ENCODE data around the gene CPSF4. TPM values are rescaled to one million over a fixed set of nuclear protein-coding genes. Genes with fewer than 3 reads are reported as not detected.
"Not testable (repeated sequence)": the region's sequence is repeated elsewhere in the genome, so short reads cannot be mapped to it uniquely, and the experiment has no call there.

The CPSF4 gene
- polyA plus RNA-seq, 2 donors = 22.5 to 24.3 TPM

- 0% methylated on average over 28 of the region's 28 CpGs for WGBS, 2 donors
- H3K27ac ChIP-seq (ENCODE audit: low read depth in 2 of 2, low read length in 1 of 2) = peak overlapping the region; percentile 91 to 98
- H3K36me3 ChIP-seq (ENCODE audit: control insufficient read depth in 2 of 2, insufficient read depth in 2 of 2, low read length in 1 of 2) = peaks cover 3 to 19% of the 10 kb centered on the region in 2 donors
- H3K4me3 ChIP-seq (ENCODE audit: low read depth in 1 of 2, low read length in 2 of 2) = peak overlapping the region; percentile 78 to 90
- H3K9me3 ChIP-seq (ENCODE audit: control insufficient read depth in 2 of 2, insufficient read depth in 1 of 2, low read depth in 1 of 2, low read length in 1 of 2) = no peaks in the 10 kb centered on the region
- H3K27me3 ChIP-seq (ENCODE audit: control insufficient read depth in 1 of 2, insufficient read depth in 2 of 2, low read length in 2 of 2) = no peaks in the 10 kb centered on the region
- H3K4me1 ChIP-seq (ENCODE audit: control insufficient read depth in 2 of 2, insufficient read depth in 2 of 2, low read length in 1 of 2) = peaks cover 3 to 6% of the 10 kb centered on the region in 2 donors
Measured at GRCh38 chr7:99407872-99408378, 30.8 kb upstream of the CPSF4 start.

- H3K4me1 ChIP-seq (ENCODE audit: control insufficient read depth in 2 of 2, insufficient read depth in 2 of 2, low read length in 1 of 2) = peaks cover 3 to 6% of the 10 kb centered on the region in 2 donors
- WGBS, 2 donors = 0% methylated on average over 71 to 72 of the region's 72 CpGs
- H3K27me3 ChIP-seq (ENCODE audit: control insufficient read depth in 1 of 2, insufficient read depth in 2 of 2, low read length in 2 of 2) = no peaks in the 10 kb centered on the region
- peaks cover 3 to 15% of the 10 kb centered on the region in 2 donors for H3K36me3 ChIP-seq (ENCODE audit: control insufficient read depth in 2 of 2, insufficient read depth in 2 of 2, low read length in 1 of 2)
- peak within 1 kb of the TSS; percentile 91 to 98 for H3K27ac ChIP-seq (ENCODE audit: low read depth in 2 of 2, low read length in 1 of 2)
- H3K4me3 ChIP-seq (ENCODE audit: low read depth in 1 of 2, low read length in 2 of 2) = peak within 1 kb of the TSS; percentile 78 to 90
- no peaks in the 10 kb centered on the region for H3K9me3 ChIP-seq (ENCODE audit: control insufficient read depth in 2 of 2, insufficient read depth in 1 of 2, low read depth in 1 of 2, low read length in 1 of 2)
Measured at GRCh38 chr7:99408379-99409191, 30.2 kb upstream of the CPSF4 start, which contains the start of the genes BUD31 and PDAP1. Gene BUD31, plus strand, starts transcription at chr7:99408969. Its CDS starts 2,124 bp downstream, at chr7:99411093. Gene PDAP1, minus strand, starts transcription at chr7:99408597. Its CDS starts 49 bp downstream, at chr7:99408548.

- Histone ChIP-seq H3K36me3 (ENCODE audit: control insufficient read depth in 2 of 2, insufficient read depth in 2 of 2, low read length in 1 of 2) (peaks cover 3 to 10% of the 10 kb centered on the region in 2 donors), H3K4me1 (ENCODE audit: control insufficient read depth in 2 of 2, insufficient read depth in 2 of 2, low read length in 1 of 2) (peaks cover 3 to 6% of the 10 kb centered on the region in 2 donors), H3K4me3 (ENCODE audit: low read depth in 1 of 2, low read length in 2 of 2) (peak overlapping the region; percentile 78 to 90), H3K9me3 (ENCODE audit: control insufficient read depth in 2 of 2, insufficient read depth in 1 of 2, low read depth in 1 of 2, low read length in 1 of 2) (no peaks in the 10 kb centered on the region), H3K27me3 (ENCODE audit: control insufficient read depth in 1 of 2, insufficient read depth in 2 of 2, low read length in 2 of 2) (no peaks in the 10 kb centered on the region), H3K27ac (ENCODE audit: low read depth in 2 of 2, low read length in 1 of 2) (peak overlapping the region; percentile 91 to 98)
- WGBS, 2 donors = 0 to 1% methylated on average over 18 of the region's 18 CpGs
Measured at GRCh38 chr7:99409192-99409572, 29.6 kb upstream of the CPSF4 start.

GRCh38 chr7:99409806-99410205 lies 28.9 kb upstream of the CPSF4 start:
- WGBS, 2 donors = 23 to 34% methylated on average over 3 of the region's 3 CpGs
- H3K9me3 ChIP-seq (ENCODE audit: control insufficient read depth in 2 of 2, insufficient read depth in 1 of 2, low read depth in 1 of 2, low read length in 1 of 2) = no peaks in the 10 kb centered on the region
- peaks cover 3% of the 10 kb centered on the region in 2 donors for H3K4me1 ChIP-seq (ENCODE audit: control insufficient read depth in 2 of 2, insufficient read depth in 2 of 2, low read length in 1 of 2)
- H3K36me3 ChIP-seq (ENCODE audit: control insufficient read depth in 2 of 2, insufficient read depth in 2 of 2, low read length in 1 of 2) = peaks cover 0 to 5% of the 10 kb centered on the region in 2 donors
- H3K4me3 ChIP-seq (ENCODE audit: low read depth in 1 of 2, low read length in 2 of 2) = peak overlapping the region; percentile 78 to 90
- H3K27me3 ChIP-seq (ENCODE audit: control insufficient read depth in 1 of 2, insufficient read depth in 2 of 2, low read length in 2 of 2) = no peaks in the 10 kb centered on the region
- H3K27ac ChIP-seq (ENCODE audit: low read depth in 2 of 2, low read length in 1 of 2) = peak overlapping the region in 1 of 2 donors; percentile 91

- H3K4me1 ChIP-seq (ENCODE audit: control insufficient read depth in 2 of 2, insufficient read depth in 2 of 2, low read length in 1 of 2) = peaks cover 0 to 3% of the 10 kb centered on the region in 2 donors
- no peak overlapping the region for H3K27ac ChIP-seq (ENCODE audit: low read depth in 2 of 2, low read length in 1 of 2)
- no peaks in the 10 kb centered on the region for H3K9me3 ChIP-seq (ENCODE audit: control insufficient read depth in 2 of 2, insufficient read depth in 1 of 2, low read depth in 1 of 2, low read length in 1 of 2)
- H3K27me3 ChIP-seq (ENCODE audit: control insufficient read depth in 1 of 2, insufficient read depth in 2 of 2, low read length in 2 of 2) = no peaks in the 10 kb centered on the region
- no peak overlapping the region for H3K4me3 ChIP-seq (ENCODE audit: low read depth in 1 of 2, low read length in 2 of 2)
- 90 to 97% methylated on average over 2 of the region's 2 CpGs for WGBS, 2 donors
- H3K36me3 ChIP-seq (ENCODE audit: control insufficient read depth in 2 of 2, insufficient read depth in 2 of 2, low read length in 1 of 2) = peaks cover 0 to 6% of the 10 kb centered on the region in 2 donors
Measured at GRCh38 chr7:99410635-99411034, 28.1 kb upstream of the CPSF4 start.

- H3K36me3 ChIP-seq (ENCODE audit: control insufficient read depth in 2 of 2, insufficient read depth in 2 of 2, low read length in 1 of 2) = peaks cover 13 to 41% of the 10 kb centered on the region in 2 donors
- H3K4me1 ChIP-seq (ENCODE audit: control insufficient read depth in 2 of 2, insufficient read depth in 2 of 2, low read length in 1 of 2); H3K4me3 ChIP-seq (ENCODE audit: low read depth in 1 of 2, low read length in 2 of 2); H3K9me3 ChIP-seq (ENCODE audit: control insufficient read depth in 2 of 2, insufficient read depth in 1 of 2, low read depth in 1 of 2, low read length in 1 of 2); H3K27ac ChIP-seq (ENCODE audit: low read depth in 2 of 2, low read length in 1 of 2); H3K27me3 ChIP-seq (ENCODE audit: control insufficient read depth in 1 of 2, insufficient read depth in 2 of 2, low read length in 2 of 2): not testable (repeated sequence)
- 57% methylated on average over 17 of the region's 17 CpGs for WGBS, 2 donors
Measured at GRCh38 chr7:99415513-99416127, 23.1 kb upstream of the CPSF4 start.

- no peaks in the 10 kb centered on the region for H3K4me1 ChIP-seq (ENCODE audit: control insufficient read depth in 2 of 2, insufficient read depth in 2 of 2, low read length in 1 of 2)
- H3K9me3 ChIP-seq (ENCODE audit: control insufficient read depth in 2 of 2, insufficient read depth in 1 of 2, low read depth in 1 of 2, low read length in 1 of 2) = no peaks in the 10 kb centered on the region
- H3K36me3 ChIP-seq (ENCODE audit: control insufficient read depth in 2 of 2, insufficient read depth in 2 of 2, low read length in 1 of 2) = peaks cover 13 to 39% of the 10 kb centered on the region in 2 donors
- no peaks in the 10 kb centered on the region for H3K27me3 ChIP-seq (ENCODE audit: control insufficient read depth in 1 of 2, insufficient read depth in 2 of 2, low read length in 2 of 2)
- no peak overlapping the region for H3K27ac ChIP-seq (ENCODE audit: low read depth in 2 of 2, low read length in 1 of 2)
- no peak overlapping the region for H3K4me3 ChIP-seq (ENCODE audit: low read depth in 1 of 2, low read length in 2 of 2)
- WGBS, 2 donors = 91 to 95% methylated on average over 9 of the region's 9 CpGs
Measured at GRCh38 chr7:99418260-99418659, 20.5 kb upstream of the CPSF4 start.

GRCh38 chr7:99419323-99420021 lies 19.3 kb upstream of the CPSF4 start:
- H3K36me3 ChIP-seq (ENCODE audit: control insufficient read depth in 2 of 2, insufficient read depth in 2 of 2, low read length in 1 of 2) = peaks cover 13 to 47% of the 10 kb centered on the region in 2 donors
- 86 to 89% methylated on average over 29 of the region's 29 CpGs for WGBS, 2 donors
- no peak overlapping the region for H3K4me3 ChIP-seq (ENCODE audit: low read depth in 1 of 2, low read length in 2 of 2)
- H3K27me3 ChIP-seq (ENCODE audit: control insufficient read depth in 1 of 2, insufficient read depth in 2 of 2, low read length in 2 of 2) = no peaks in the 10 kb centered on the region
- no peak overlapping the region for H3K27ac ChIP-seq (ENCODE audit: low read depth in 2 of 2, low read length in 1 of 2)
- H3K9me3 ChIP-seq (ENCODE audit: control insufficient read depth in 2 of 2, insufficient read depth in 1 of 2, low read depth in 1 of 2, low read length in 1 of 2) = no peaks in the 10 kb centered on the region
- no peaks in the 10 kb centered on the region for H3K4me1 ChIP-seq (ENCODE audit: control insufficient read depth in 2 of 2, insufficient read depth in 2 of 2, low read length in 1 of 2)

- H3K4me3 ChIP-seq (ENCODE audit: low read depth in 1 of 2, low read length in 2 of 2) = no peak overlapping the region
- no peak overlapping the region for H3K27ac ChIP-seq (ENCODE audit: low read depth in 2 of 2, low read length in 1 of 2)
- no peaks in the 10 kb centered on the region for H3K9me3 ChIP-seq (ENCODE audit: control insufficient read depth in 2 of 2, insufficient read depth in 1 of 2, low read depth in 1 of 2, low read length in 1 of 2)
- no peaks in the 10 kb centered on the region for H3K4me1 ChIP-seq (ENCODE audit: control insufficient read depth in 2 of 2, insufficient read depth in 2 of 2, low read length in 1 of 2)
- WGBS, 2 donors = 89% methylated on average over 5 of the region's 5 CpGs
- H3K27me3 ChIP-seq (ENCODE audit: control insufficient read depth in 1 of 2, insufficient read depth in 2 of 2, low read length in 2 of 2) = no peaks in the 10 kb centered on the region
- peaks cover 20 to 52% of the 10 kb centered on the region in 2 donors for H3K36me3 ChIP-seq (ENCODE audit: control insufficient read depth in 2 of 2, insufficient read depth in 2 of 2, low read length in 1 of 2)
Measured at GRCh38 chr7:99420213-99420612, 18.5 kb upstream of the CPSF4 start.

All from esophagus (tissue), 2 donors.